ENCODE measurements around the gene SBF2. TPM values are rescaled to one million over a fixed set of nuclear protein-coding genes. Genes with fewer than 3 reads are reported as not detected.
"Not testable (repeated sequence)": the region's sequence is repeated elsewhere in the genome, so short reads cannot be mapped to it uniquely, and the experiment has no call there.

The SBF2 gene
- total RNA-seq, 2 experiments from 2014 or later: 14.2 to 15.2 TPM

- TF ChIP-seq, protein P1, sequence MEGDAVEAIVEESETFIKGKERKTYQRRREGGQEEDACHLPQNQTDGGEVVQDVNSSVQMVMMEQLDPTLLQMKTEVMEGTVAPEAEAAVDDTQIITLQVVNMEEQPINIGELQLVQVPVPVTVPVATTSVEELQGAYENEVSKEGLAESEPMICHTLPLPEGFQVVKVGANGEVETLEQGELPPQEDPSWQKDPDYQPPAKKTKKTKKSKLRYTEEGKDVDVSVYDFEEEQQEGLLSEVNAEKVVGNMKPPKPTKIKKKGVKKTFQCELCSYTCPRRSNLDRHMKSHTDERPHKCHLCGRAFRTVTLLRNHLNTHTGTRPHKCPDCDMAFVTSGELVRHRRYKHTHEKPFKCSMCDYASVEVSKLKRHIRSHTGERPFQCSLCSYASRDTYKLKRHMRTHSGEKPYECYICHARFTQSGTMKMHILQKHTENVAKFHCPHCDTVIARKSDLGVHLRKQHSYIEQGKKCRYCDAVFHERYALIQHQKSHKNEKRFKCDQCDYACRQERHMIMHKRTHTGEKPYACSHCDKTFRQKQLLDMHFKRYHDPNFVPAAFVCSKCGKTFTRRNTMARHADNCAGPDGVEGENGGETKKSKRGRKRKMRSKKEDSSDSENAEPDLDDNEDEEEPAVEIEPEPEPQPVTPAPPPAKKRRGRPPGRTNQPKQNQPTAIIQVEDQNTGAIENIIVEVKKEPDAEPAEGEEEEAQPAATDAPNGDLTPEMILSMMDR (IDR thresholded peaks at IDR 0.05): no peak
- Mint-ChIP-seq H3K27me3 (no peaks in the 10 kb centered on the region), H3K36me3 (ENCODE audit: low read depth) (peaks cover 35% of the 10 kb centered on the region), H3K9me3 (peaks cover 7% of the 10 kb centered on the region), H3K4me3 (no peak overlapping the region), H3K4me1 (ENCODE audit: low read depth) (no peaks in the 10 kb centered on the region), H3K27ac (no peak overlapping the region)
- intact Hi-C loops (cut with DNase I, micrococcal nuclease): no loop called here
- ChIA-PET CTCF (no interaction called here), POLR2A (no interaction called here)
- Histone ChIP-seq H3K4me1 (ENCODE audit: insufficient read depth, low read length) (no peaks in the 10 kb centered on the region), H3K27ac (ENCODE audit: low read depth in 1 of 2, low read length in 2 of 2) (no peak overlapping the region), H3K9me3 (ENCODE audit: control insufficient read depth in 1 of 2, insufficient read depth in 1 of 2, low read length in 2 of 2) (peaks cover 0 to 7% of the 10 kb centered on the region in 2 experiments), H3K4me3 (ENCODE audit: low read length) (no peak overlapping the region), H3K36me3 (ENCODE audit: insufficient read depth, low read length) (no peaks in the 10 kb centered on the region), H3K27me3 (ENCODE audit: control insufficient read depth in 1 of 2, insufficient read depth in 2 of 2, low read length in 2 of 2) (no peaks in the 10 kb centered on the region)
- no peak for DNase-seq
- ATAC-seq (ENCODE audit: poor library complexity): no peak
Measured at GRCh38 chr11:10134975-10135481, 159.0 kb downstream of the SBF2 start.

- H3K27ac Mint-ChIP-seq; CTCF ChIA-PET; ATAC-seq (ENCODE audit: poor library complexity); intact Hi-C loops (cut with DNase I, micrococcal nuclease); H3K9me3 ChIP-seq (ENCODE audit: control insufficient read depth in 1 of 2, insufficient read depth in 1 of 2, low read length in 2 of 2); H3K4me1 ChIP-seq (ENCODE audit: insufficient read depth, low read length); H3K36me3 ChIP-seq (ENCODE audit: insufficient read depth, low read length); H3K27me3 Mint-ChIP-seq; H3K27me3 ChIP-seq (ENCODE audit: control insufficient read depth in 1 of 2, insufficient read depth in 2 of 2, low read length in 2 of 2); H3K27ac ChIP-seq (ENCODE audit: low read depth in 1 of 2, low read length in 2 of 2); H3K4me3 ChIP-seq (ENCODE audit: low read length); DNase-seq; H3K4me3 Mint-ChIP-seq; H3K9me3 Mint-ChIP-seq; H3K4me1 Mint-ChIP-seq (ENCODE audit: low read depth); POLR2A ChIA-PET: not testable (repeated sequence)
- peaks cover 29% of the 10 kb centered on the region for H3K36me3 Mint-ChIP-seq (ENCODE audit: low read depth)
Measured at GRCh38 chr11:10134226-10134625, 159.8 kb downstream of the SBF2 start.

DNA sequence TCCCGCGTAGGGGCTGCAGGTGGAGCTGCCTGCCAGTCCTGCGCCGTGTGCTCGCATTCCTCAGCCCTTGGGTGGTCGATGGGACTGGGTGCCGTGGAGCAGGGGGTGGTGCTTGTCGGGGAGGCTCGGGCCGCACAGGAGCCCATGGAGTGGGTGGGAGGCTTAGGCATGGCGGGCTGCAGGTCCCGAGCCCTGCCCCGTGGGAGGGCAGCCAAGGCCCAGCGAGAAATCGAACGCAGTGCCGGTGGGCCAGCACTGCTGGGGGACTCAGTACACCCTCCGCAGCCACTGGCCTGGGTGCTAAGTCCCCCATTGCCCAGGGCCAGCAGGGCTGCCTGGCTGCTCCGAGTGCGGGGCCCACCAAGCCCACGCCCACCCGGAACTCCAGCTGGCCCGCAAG lies 160.8 kb downstream of the SBF2 start:
- intact Hi-C loops (cut with DNase I, micrococcal nuclease); H3K4me3 Mint-ChIP-seq; H3K9me3 Mint-ChIP-seq; CTCF ChIA-PET; DNase-seq; ATAC-seq (ENCODE audit: poor library complexity); H3K4me3 ChIP-seq (ENCODE audit: low read length); H3K27ac ChIP-seq (ENCODE audit: low read depth in 1 of 2, low read length in 2 of 2); H3K4me1 Mint-ChIP-seq (ENCODE audit: low read depth); H3K36me3 ChIP-seq (ENCODE audit: insufficient read depth, low read length); H3K27me3 Mint-ChIP-seq; POLR2A ChIA-PET; H3K9me3 ChIP-seq (ENCODE audit: control insufficient read depth in 1 of 2, insufficient read depth in 1 of 2, low read length in 2 of 2); H3K27ac Mint-ChIP-seq; H3K27me3 ChIP-seq (ENCODE audit: control insufficient read depth in 1 of 2, insufficient read depth in 2 of 2, low read length in 2 of 2); H3K4me1 ChIP-seq (ENCODE audit: insufficient read depth, low read length): not testable (repeated sequence)
- H3K36me3 Mint-ChIP-seq (ENCODE audit: low read depth): peaks cover 27% of the 10 kb centered on the region

DNA sequence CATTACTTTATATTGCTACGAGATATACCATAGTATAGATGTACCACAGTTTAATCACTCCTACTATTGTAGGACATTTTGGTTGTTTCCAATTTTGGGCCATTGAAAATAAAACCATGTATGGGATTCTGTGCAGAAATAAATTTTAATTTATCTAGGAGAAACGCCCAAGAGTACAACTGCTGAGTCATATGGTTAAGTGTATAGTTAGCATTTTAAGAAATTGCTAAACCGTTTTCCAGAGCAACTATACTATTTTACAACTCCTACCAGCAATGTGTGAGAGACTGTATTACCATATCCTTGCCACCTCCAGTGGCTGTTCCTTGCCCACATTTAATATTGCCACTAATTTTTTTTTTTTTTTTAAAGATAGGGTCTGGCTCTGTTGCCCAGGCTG lies 163.1 kb downstream of the SBF2 start:
- Mint-ChIP-seq H3K27ac (no peak overlapping the region), H3K4me3 (no peak overlapping the region), H3K9me3 (no peaks in the 10 kb centered on the region), H3K4me1 (ENCODE audit: low read depth) (no peaks in the 10 kb centered on the region), H3K36me3 (ENCODE audit: low read depth) (peaks cover 13% of the 10 kb centered on the region), H3K27me3 (no peaks in the 10 kb centered on the region)
- no peak for ATAC-seq (ENCODE audit: poor library complexity)
- Histone ChIP-seq H3K4me1 (ENCODE audit: insufficient read depth, low read length) (no peaks in the 10 kb centered on the region), H3K27ac (ENCODE audit: low read depth in 1 of 2, low read length in 2 of 2) (no peak overlapping the region), H3K9me3 (ENCODE audit: control insufficient read depth in 1 of 2, insufficient read depth in 1 of 2, low read length in 2 of 2) (peaks cover 0 to 7% of the 10 kb centered on the region in 2 experiments), H3K4me3 (ENCODE audit: low read length) (no peak overlapping the region), H3K36me3 (ENCODE audit: insufficient read depth, low read length) (no peaks in the 10 kb centered on the region), H3K27me3 (ENCODE audit: control insufficient read depth in 1 of 2, insufficient read depth in 2 of 2, low read length in 2 of 2) (no peaks in the 10 kb centered on the region)
- DNase-seq: no peak
- CTCF ChIA-PET: no interaction called here
- TF ChIP-seq, protein P1 (IDR thresholded peaks at IDR 0.05): no peak
- POLR2A ChIA-PET: no interaction called here
- intact Hi-C loops (cut with DNase I, micrococcal nuclease): no loop called here

DNA sequence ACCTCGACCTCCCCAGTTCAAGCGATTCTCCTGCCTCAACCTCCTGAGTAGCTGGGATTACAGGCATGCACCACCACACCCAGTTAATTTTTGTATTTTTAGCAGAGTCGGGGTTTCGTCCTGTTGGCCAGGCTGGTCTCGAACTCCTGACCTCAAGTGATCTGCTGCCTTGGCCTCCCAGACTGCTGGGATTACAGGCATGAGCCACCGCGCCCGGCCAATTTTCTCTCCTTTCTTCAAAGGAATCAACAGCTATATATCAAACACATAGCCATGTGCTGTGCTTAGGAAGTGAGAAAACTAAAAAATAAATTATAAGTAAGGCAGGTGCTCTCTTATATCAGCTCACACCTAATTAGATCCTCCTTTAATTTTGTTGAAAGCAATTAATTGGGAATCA lies 164.8 kb downstream of the SBF2 start:
- H3K27ac Mint-ChIP-seq; H3K9me3 ChIP-seq (ENCODE audit: control insufficient read depth in 1 of 2, insufficient read depth in 1 of 2, low read length in 2 of 2); H3K27ac ChIP-seq (ENCODE audit: low read depth in 1 of 2, low read length in 2 of 2); H3K4me1 ChIP-seq (ENCODE audit: insufficient read depth, low read length); H3K4me1 Mint-ChIP-seq (ENCODE audit: low read depth); CTCF ChIA-PET; POLR2A ChIA-PET; intact Hi-C loops (cut with DNase I, micrococcal nuclease); H3K4me3 Mint-ChIP-seq; H3K9me3 Mint-ChIP-seq; H3K36me3 ChIP-seq (ENCODE audit: insufficient read depth, low read length); ATAC-seq (ENCODE audit: poor library complexity); H3K27me3 Mint-ChIP-seq; H3K27me3 ChIP-seq (ENCODE audit: control insufficient read depth in 1 of 2, insufficient read depth in 2 of 2, low read length in 2 of 2); H3K4me3 ChIP-seq (ENCODE audit: low read length); DNase-seq; H3K36me3 Mint-ChIP-seq (ENCODE audit: low read depth): not testable (repeated sequence)
